ENCODE measurements around the gene CTNNA3.

CTNNA3 gene

DNA sequence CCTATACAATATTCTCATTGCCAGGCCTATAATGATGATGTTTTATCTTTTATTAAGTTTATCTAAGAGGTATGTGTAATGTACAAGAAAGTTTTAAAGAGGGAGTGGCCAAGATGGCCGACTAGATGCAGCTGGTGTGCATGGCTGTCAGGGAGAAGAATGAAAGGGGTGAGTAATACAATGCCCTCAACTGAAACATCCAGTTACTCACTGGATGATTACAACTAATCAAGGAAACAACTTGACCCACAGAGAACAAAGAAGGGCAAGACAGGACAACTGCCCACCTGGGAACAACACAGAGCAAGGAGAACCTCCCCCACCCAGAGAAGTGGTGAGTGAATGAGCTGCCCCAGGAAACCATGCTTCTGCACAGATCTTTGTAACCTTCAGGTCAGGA, 1650.1 kb downstream of the CTNNA3 start:
- DNase-seq (ENCODE audit: low read depth in 2 of 2): no peak
- TF ChIP-seq, protein P1, sequence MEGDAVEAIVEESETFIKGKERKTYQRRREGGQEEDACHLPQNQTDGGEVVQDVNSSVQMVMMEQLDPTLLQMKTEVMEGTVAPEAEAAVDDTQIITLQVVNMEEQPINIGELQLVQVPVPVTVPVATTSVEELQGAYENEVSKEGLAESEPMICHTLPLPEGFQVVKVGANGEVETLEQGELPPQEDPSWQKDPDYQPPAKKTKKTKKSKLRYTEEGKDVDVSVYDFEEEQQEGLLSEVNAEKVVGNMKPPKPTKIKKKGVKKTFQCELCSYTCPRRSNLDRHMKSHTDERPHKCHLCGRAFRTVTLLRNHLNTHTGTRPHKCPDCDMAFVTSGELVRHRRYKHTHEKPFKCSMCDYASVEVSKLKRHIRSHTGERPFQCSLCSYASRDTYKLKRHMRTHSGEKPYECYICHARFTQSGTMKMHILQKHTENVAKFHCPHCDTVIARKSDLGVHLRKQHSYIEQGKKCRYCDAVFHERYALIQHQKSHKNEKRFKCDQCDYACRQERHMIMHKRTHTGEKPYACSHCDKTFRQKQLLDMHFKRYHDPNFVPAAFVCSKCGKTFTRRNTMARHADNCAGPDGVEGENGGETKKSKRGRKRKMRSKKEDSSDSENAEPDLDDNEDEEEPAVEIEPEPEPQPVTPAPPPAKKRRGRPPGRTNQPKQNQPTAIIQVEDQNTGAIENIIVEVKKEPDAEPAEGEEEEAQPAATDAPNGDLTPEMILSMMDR (IDR thresholded peaks at IDR 0.05; ENCODE audit: low read depth, low read length): no peak
- no peak overlapping the region for H3K4me3 ChIP-seq (replicated peaks in 1 of 2; ENCODE audit: low read depth in 2 of 2, low read length in 2 of 2)

DNA sequence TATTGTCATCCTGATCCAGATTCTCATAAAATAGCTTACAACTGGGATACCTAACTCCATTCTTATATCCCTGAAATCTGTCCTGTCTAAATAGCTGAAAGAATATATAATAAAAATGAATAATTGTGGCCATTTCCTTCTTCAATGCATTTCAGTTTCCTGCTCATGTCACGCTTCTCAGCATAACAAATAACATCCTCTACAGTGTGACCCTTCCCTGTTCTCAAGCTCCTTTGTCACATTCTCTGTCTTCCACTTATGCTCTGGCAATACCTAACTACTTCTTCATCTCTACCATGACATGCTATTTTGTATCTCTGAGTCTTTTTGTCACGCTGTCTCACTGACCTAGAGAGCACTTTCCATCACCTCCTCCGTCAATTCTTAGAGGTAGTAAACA, 1654.2 kb downstream of the CTNNA3 start:
- no peak for DNase-seq (ENCODE audit: low read depth in 2 of 2)

DNA sequence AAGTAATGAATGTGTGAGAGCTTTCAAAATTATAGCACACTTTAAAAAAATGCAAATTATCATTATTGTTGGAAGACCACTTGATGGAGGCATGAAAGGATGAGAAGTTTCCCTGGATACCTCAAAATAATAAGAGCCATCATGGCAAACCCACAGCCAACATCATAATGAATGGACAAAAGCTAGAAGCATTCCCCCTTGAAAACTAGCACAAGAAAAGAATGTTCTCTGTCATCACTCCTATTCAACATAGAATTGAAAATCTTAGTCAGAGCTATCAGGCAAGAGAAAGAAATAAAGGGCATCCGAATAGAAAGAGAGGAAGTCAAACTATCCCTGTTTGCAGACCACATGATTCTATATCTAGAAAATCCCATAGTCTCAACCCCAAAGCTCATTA, 1657.4 kb downstream of the CTNNA3 start:
- TF ChIP-seq, protein P1 (IDR thresholded peaks at IDR 0.05; ENCODE audit: low read depth, low read length): no peak
- no peak for DNase-seq (ENCODE audit: low read depth in 2 of 2)
- H3K4me3 ChIP-seq (replicated peaks in 1 of 2; ENCODE audit: low read depth in 2 of 2, low read length in 2 of 2): no peak overlapping the region

More for the DNA sequence above, 1654.2 kb downstream of the CTNNA3 start:
- TF ChIP-seq, protein P1 (IDR thresholded peaks at IDR 0.05; ENCODE audit: low read depth, low read length): no peak
- H3K4me3 ChIP-seq (replicated peaks in 1 of 2; ENCODE audit: low read depth in 2 of 2, low read length in 2 of 2): no peak overlapping the region

DNA sequence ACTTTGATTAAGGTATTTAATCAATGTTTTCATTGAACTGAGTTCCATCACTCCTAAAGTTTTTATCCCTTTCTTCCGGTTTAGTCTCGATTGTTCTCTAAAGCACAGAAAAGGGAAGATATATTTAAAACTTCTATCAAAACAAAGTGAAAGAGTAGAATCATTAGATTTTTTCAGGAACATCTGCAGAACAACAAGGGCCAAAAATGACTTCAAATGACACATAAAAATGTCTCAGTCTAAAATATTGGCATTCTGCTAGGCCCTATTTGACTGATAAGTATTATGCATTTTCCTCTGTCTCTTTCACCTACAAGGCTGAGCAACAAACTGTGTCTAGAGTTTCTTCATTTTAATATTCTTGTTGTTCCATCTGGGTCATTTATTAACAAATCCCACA, 1669.7 kb downstream of the CTNNA3 start:
- DNase-seq (ENCODE audit: low read depth in 2 of 2): no peak
- H3K4me3 ChIP-seq (replicated peaks in 1 of 2; ENCODE audit: low read depth in 2 of 2, low read length in 2 of 2): no peak overlapping the region
- TF ChIP-seq, protein P1 (IDR thresholded peaks at IDR 0.05; ENCODE audit: low read depth, low read length): no peak

DNA sequence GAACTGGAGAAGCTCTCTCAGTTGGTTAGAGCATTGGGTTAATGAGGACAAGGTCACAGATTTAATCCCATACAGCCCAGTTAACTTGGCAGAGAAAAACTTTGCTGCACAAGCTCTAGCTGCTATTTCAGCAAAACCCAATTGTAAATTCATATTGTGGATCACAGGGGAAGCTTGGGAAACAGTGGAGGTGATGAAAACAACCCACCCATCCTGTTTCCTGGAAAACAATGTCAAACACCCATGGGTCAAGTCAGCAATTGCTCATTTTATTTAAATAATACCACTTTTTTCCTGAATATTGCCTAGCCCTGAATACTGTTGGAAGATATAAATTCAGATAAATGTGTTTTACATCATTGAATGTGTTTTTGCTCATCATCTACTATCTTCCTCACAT, 1670.8 kb downstream of the CTNNA3 start:
- TF ChIP-seq, protein P1 (IDR thresholded peaks at IDR 0.05; ENCODE audit: low read depth, low read length): no peak
- DNase-seq (ENCODE audit: low read depth in 2 of 2): no peak
- H3K4me3 ChIP-seq (replicated peaks in 1 of 2; ENCODE audit: low read depth in 2 of 2, low read length in 2 of 2): no peak overlapping the region

DNA sequence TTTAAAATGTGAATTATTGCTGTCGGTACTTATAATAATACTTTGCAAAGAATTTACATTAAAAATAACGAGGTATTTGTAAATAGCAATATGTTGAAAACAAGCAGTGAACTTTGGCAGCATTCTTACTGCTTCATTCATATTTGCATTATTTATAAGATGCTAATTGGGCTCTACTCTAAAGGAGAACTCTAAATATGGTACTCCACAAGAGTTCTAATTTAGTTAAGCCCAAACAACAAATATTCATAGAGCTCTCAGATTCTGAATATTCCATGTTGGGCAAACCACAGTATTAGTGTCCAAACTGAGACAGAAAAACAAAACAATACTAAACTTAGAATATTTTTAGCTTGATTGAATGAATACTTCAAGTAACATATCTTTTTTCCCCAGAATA, 1674.6 kb downstream of the CTNNA3 start:
- no peak overlapping the region for H3K4me3 ChIP-seq (replicated peaks in 1 of 2; ENCODE audit: low read depth in 2 of 2, low read length in 2 of 2)
- no peak for DNase-seq (ENCODE audit: low read depth in 2 of 2)
- TF ChIP-seq, protein P1 (IDR thresholded peaks at IDR 0.05; ENCODE audit: low read depth, low read length): no peak

DNA sequence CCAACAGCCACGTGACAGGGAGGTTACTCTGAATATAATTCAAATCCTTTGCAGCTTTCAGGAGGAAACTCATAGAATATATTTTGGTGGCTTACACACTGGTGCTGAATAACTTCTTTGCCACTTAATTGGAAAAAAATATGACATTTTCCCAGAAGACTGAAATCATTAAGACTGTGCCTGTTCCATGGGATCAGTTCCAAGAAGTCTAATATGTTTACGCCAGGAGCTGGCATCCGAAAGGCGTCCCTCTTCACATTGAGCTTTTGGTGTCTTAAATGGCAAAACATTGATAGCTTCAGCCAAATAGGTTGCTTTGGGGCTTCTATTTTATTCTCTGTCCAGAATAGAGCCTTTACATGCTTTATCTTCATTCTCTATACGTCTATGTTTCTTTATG, 1687.8 kb downstream of the CTNNA3 start:
- DNase-seq (ENCODE audit: low read depth in 2 of 2): no peak
- H3K4me3 ChIP-seq (replicated peaks in 1 of 2; ENCODE audit: low read depth in 2 of 2, low read length in 2 of 2): no peak overlapping the region
- TF ChIP-seq, protein P1 (IDR thresholded peaks at IDR 0.05; ENCODE audit: low read depth, low read length): no peak
